ENCODE measurements around the gene SERPINA6. TPM values are rescaled to one million over a fixed set of nuclear protein-coding genes. Genes with fewer than 3 reads are reported as not detected.

SERPINA6 gene
- not detected for total RNA-seq

GRCh38 chr14:94322648-94323570 lies at the start of gene SERPINA6:
SERPINA6 (minus strand) TSS chr14:94323336; CDS start chr14:94314648, 8,688 bp downstream.

DNA sequence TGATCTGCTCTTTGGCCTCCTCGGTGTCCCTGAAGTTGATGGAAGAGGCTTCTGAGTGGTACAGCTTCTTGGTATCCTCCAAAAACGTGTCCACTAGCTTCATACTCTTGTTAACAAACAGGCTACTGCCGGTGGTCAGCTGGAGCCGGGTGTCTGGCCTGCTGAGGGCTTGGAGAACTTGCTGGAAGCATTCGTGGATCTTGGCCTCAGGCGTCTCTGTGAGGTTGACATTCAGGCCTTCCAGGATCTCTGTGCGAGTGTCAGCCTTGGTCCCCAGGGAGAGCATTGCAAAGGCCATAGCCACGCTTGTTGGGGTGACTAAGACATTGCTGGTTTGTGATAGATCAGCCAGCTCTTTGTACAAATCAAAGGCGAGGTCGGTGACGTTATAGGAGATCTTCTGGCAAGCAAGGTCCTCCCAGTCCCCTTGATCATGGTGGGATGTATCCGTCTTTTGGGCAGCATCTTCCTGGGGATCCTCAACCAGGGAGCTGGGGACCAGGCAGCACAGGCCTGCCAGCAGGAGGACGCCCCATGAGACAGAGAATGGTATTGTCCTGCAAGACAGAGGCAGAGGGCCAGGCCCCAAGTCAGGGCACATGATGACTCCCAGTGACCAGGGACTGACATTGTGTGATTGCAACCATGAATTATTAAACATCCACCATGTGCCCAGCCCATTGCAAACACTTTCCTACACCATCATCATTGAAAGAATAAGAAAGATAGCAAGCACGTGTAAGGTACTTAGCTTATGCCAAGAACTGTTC lies 43.2 kb upstream of the SERPINA6 start, which contains the start of gene SERPINA2:
SERPINA2 (minus strand) TSS at position 553 of the 770 bp plus-strand sequence.

GRCh38 chr14:94292872-94293577 lies 30.1 kb downstream of the SERPINA6 start, which contains the start of gene SERPINA10:
SERPINA10 (minus strand) TSS chr14:94293268; CDS start chr14:94290593, 2,675 bp downstream.

Other genes starting within 250 kb of the SERPINA6 start
- 100 to 1,000 TPM; 198 to 201 TPM for gene DDX24, start 242.1 kb downstream of the SERPINA6 start, total RNA-seq
- gene IFI27L1, start 242.0 kb downstream of the SERPINA6 start, total RNA-seq, result 10 to 100 TPM; 25.3 to 25.7 TPM
- gene IFI27, start 212.6 kb downstream of the SERPINA6 start, total RNA-seq, result 1 to 10 TPM; 1.6 to 3.4 TPM
- gene IFI27L2, start 193.7 kb downstream of the SERPINA6 start, total RNA-seq, result 10 to 100 TPM; 82.9 to 87.0 TPM
- 1 to 10 TPM; 2.6 to 3.0 TPM for gene PPP4R4, start 149.0 kb downstream of the SERPINA6 start, total RNA-seq
- not detected for gene SERPINA10, start 30.1 kb downstream of the SERPINA6 start, total RNA-seq
- not detected for gene SERPINA2, start 43.4 kb upstream of the SERPINA6 start, total RNA-seq
- gene SERPINA1, start 65.3 kb upstream of the SERPINA6 start, total RNA-seq, result under 1 TPM in 1 of 2 experiments, not detected in 1; 0.14 TPM
- not detected for gene SERPINA11, start 129.5 kb upstream of the SERPINA6 start, total RNA-seq
- gene SERPINA9, start 152.9 kb upstream of the SERPINA6 start, total RNA-seq, result not detected
- not detected for gene SERPINA12, start 186.1 kb upstream of the SERPINA6 start, total RNA-seq
- gene SERPINA4, start 238.1 kb upstream of the SERPINA6 start, total RNA-seq, result not detected